ENCODE data around the gene PPP1R26.
"Not testable (repeated sequence)": the region's sequence is repeated elsewhere in the genome, so short reads cannot be mapped to it uniquely, and the experiment has no call there.

DNA sequence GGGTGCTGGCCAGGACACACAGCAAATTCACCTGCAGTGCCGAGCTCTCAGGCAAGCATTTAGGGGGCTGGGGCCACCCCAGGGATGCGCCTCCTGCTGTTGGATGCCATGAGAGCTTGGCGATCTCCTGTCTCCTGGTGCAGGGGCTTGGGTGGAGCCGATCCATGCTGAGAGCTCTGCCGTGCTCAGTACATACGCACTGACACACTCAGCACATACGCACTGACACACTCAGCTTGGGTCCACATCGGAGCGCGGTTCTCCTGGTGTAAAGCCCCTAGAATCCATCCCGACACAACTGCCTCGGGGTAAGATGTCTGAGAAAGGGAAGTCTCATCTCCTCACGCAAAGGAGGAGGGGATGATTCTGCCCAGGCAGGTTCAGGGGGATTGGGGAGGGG, 56.0 kb downstream of the PPP1R26 start:
- not testable (repeated sequence) for TF ChIP-seq CTCF (IDR thresholded peaks at IDR 0.05; ENCODE audit: insufficient read depth, low read length, poor library complexity, severe bottlenecking); EZH2phosphoT487 (conservative IDR thresholded peaks at IDR 0.05; ENCODE audit: low read length)
